GM12878 (cell line): ENCODE results near the gene PPIL6. TPM values are rescaled to one million over a fixed set of nuclear protein-coding genes. Genes with fewer than 3 reads are reported as not detected.

Source experiments
- ATAC-seq: fragments of 200-7000 bp; cut with Tn5 transposase; 3 replicates; pipeline ENCODE4 v1.9.1; 2020; ENCODE audit warnings: mild to moderate bottlenecking, moderate library complexity
- BruUV-seq: library from RNA; stranded (reverse); fragments of 400-500 nt; replicated peaks from 2 replicates; lab custom pipeline; 2021; lab: Mats Ljungman, UMichigan
- CTCF ChIA-PET: fragments of 300-600 bp; sonication (Branson Sonifier 250); formaldehyde crosslinking; extraction: SDS; loops from one replicate; lab custom pipeline; 2021; ENCODE audit warnings: inconsistent platforms; lab: Yijun Ruan, JAX
- POLR2A ChIA-PET: fragments of 350-600 bp; formaldehyde crosslinking; extraction: SDS; loops from one replicate; lab custom pipeline; 2021; ENCODE audit warnings: inconsistent platforms; lab: Charles Lee
- RAD21 ChIA-PET: fragments of 300-600 bp; sonication (Branson Sonifier 250); formaldehyde crosslinking; loops from one replicate; lab custom pipeline; 2023; ENCODE audit warnings: antibody characterized with exemption; ENCODE audit not compliant: unreplicated experiment; lab: Charles Lee
- SMC1A ChIA-PET: fragments of 300-600 bp; sonication (Branson Sonifier 250); formaldehyde crosslinking; loops from one replicate; lab custom pipeline; 2023; ENCODE audit not compliant: unreplicated experiment, uncharacterized antibody; lab: Charles Lee
- DNase-seq: peaks from one replicate; pipeline ENCODE4 v3.0.0-alpha.2; 2011; ENCODE audit warnings: low read depth, low spot score
- FAIRE-seq: peaks from 3 replicates; lab custom pipeline; 2011; peaks lifted over from hg19 to GRCh38; lab: Jason Lieb, UNC
- H2AFZ ChIP-seq: 2 replicates; pipeline ENCODE4 v1.6.0; 2011; ENCODE audit warnings: low read depth, low read length, control low read depth; ENCODE audit not compliant: control insufficient read depth
- H3K27ac ChIP-seq: 2 replicates; pipeline ENCODE4 v1.5.1; 2011; ENCODE audit warnings: control low read depth; ENCODE audit not compliant: control insufficient read depth, insufficient read depth
- H3K27me3 ChIP-seq, 2 experiments: replicated peaks in 1 of 2; 2 replicates each; pipeline versions ENCODE4 v1.6.0 to v1.6.1; 2011; ENCODE audit warnings: low read length in 1 of 2; ENCODE audit not compliant: control insufficient read depth in 2 of 2, insufficient read depth in 2 of 2
- H3K36me3 ChIP-seq, 2 experiments: 2 replicates each; pipeline ENCODE4 v1.5.1; 2011; ENCODE audit warnings: low read length in 1 of 2; ENCODE audit not compliant: control insufficient read depth in 2 of 2, insufficient read depth in 2 of 2
- H3K4me1 ChIP-seq: 2 replicates; pipeline ENCODE4 v1.6.1; 2011; ENCODE audit warnings: mild to moderate bottlenecking, low read length, moderate library complexity, mixed read lengths; ENCODE audit not compliant: control insufficient read depth, insufficient read depth
- H3K4me2 ChIP-seq: 2 replicates; pipeline ENCODE4 v1.6.0; 2011; ENCODE audit warnings: control low read depth; ENCODE audit not compliant: control insufficient read depth, insufficient read depth
- H3K4me3 ChIP-seq: fragments of 200-600 bp; sonication (generic); 2 replicates; pipeline ENCODE4 v1.5.1; 2016
- H3K79me2 ChIP-seq: 2 replicates; pipeline ENCODE4 v1.6.0; 2011; ENCODE audit warnings: low read length; ENCODE audit not compliant: control insufficient read depth, insufficient read depth
- H3K9ac ChIP-seq: 2 replicates; pipeline ENCODE4 v1.8.0; 2011; ENCODE audit warnings: low read length, control low read depth, mixed read lengths; ENCODE audit not compliant: control insufficient read depth, insufficient read depth
- H3K9me3 ChIP-seq: replicated peaks from 3 replicates; pipeline ENCODE4 v1.5.1; 2011; ENCODE audit warnings: mild to moderate bottlenecking, low read length; ENCODE audit not compliant: control insufficient read depth, insufficient read depth
- H4K20me1 ChIP-seq: 2 replicates; pipeline ENCODE4 v1.6.0; 2011; ENCODE audit not compliant: control insufficient read depth, insufficient read depth
- BCL11A ChIP-seq: IDR thresholded peaks from 2 replicates; pipeline ENCODE4 v1.6.1; 2011; ENCODE audit warnings: low read depth, low read length
- E4F1 ChIP-seq: fragments of 450-650 bp; IDR thresholded peaks from 2 replicates; pipeline ENCODE4 v1.6.1; 2018; ENCODE audit warnings: borderline replicate concordance, mild to moderate bottlenecking; ENCODE audit not compliant: partially characterized antibody
- ESRRA ChIP-seq: IDR thresholded peaks from 2 replicates; pipeline ENCODE4 v1.6.1; 2012; ENCODE audit warnings: mild to moderate bottlenecking, low read length, improper control_type of control experiment
- EZH2 ChIP-seq: IDR thresholded peaks from 2 replicates; pipeline ENCODE4 v1.6.1; 2012; ENCODE audit warnings: low read depth, mild to moderate bottlenecking, control low read depth, inconsistent platforms, low read length, borderline replicate concordance; ENCODE audit not compliant: control insufficient read depth
- IKZF2 ChIP-seq, 2 experiments: fragments of 450-650 bp; IDR thresholded peaks; 2 replicates each; pipeline ENCODE4 v1.6.1; 2017; ENCODE audit warnings: mild to moderate bottlenecking in 2 of 2, moderate library complexity in 2 of 2
- MAX ChIP-seq: IDR thresholded peaks from 2 replicates; pipeline ENCODE4 v1.6.1; 2012; ENCODE audit warnings: low read depth, low read length, improper control_type of control experiment
- MEF2A ChIP-seq: IDR thresholded peaks from 2 replicates; pipeline ENCODE4 v1.6.1; 2011; ENCODE audit warnings: low read depth, mild to moderate bottlenecking, low read length, moderate library complexity; ENCODE audit not compliant: insufficient read depth
- MXI1 ChIP-seq: fragments of 150-350 bp; IDR thresholded peaks from 2 replicates; pipeline ENCODE4 v1.6.1; 2011; ENCODE audit warnings: low read depth, mild to moderate bottlenecking, inconsistent platforms, low read length, improper control_type of control experiment
- NR2F1 ChIP-seq: fragments of 450-650 bp; conservative IDR thresholded peaks from 2 replicates; pipeline ENCODE4 v1.6.1; 2017; ENCODE audit warnings: mild to moderate bottlenecking
- PBX3 ChIP-seq: IDR thresholded peaks from 2 replicates; pipeline ENCODE4 v1.6.1; 2011; ENCODE audit warnings: mild to moderate bottlenecking, low read depth, low read length, moderate library complexity; ENCODE audit not compliant: insufficient replicate concordance
- RCOR1 ChIP-seq: conservative IDR thresholded peaks from 2 replicates; pipeline ENCODE4 v1.6.1; 2012; ENCODE audit warnings: low read depth, low read length, improper control_type of control experiment
- SREBF1 ChIP-seq: IDR thresholded peaks from 2 replicates; pipeline ENCODE4 v1.6.1; 2012; ENCODE audit warnings: mild to moderate bottlenecking, low read length
- TAF1 ChIP-seq: IDR thresholded peaks from 2 replicates; pipeline ENCODE4 v1.6.1; 2011; ENCODE audit warnings: mild to moderate bottlenecking, low read depth, low read length, borderline replicate concordance
- WGBS: methylation state at CpG from one replicate; pipeline ENCODE4 v1.1.6; 2016; ENCODE audit warnings: low lambda C conversion rate; ENCODE audit not compliant: insufficient replicate concordance, insufficient coverage; ENCODE audit errors: missing lambda C conversion rate; 5-methylcytosine and 5-hydroxymethylcytosine counted together
- in situ Hi-C: fragments of 300-500 bp; cut with MboI; formaldehyde crosslinking; loops from 9 replicates; pipeline ENCODE4 v1.14.3; 2018; ENCODE audit warnings: mixed read lengths
- intact Hi-C: fragments of 100-400 bp; cut with micrococcal nuclease; formaldehyde crosslinking; loops from one replicate; pipeline ENCODE4 v1.14.2; 2022; ENCODE audit not compliant: unreplicated experiment
- polyA plus RNA-seq, 11 experiments: library from polyadenylated mRNA; depleted of rRNA in 4 of 11; unstranded in 6 of 11; stranded (reverse) in 5 of 11; fragments of >200 nt; fragmentation: Nextera tagmentation in 4 of 11; fragmentation: Illumina TruSeq in 1 of 11; extraction: Ambion mirVana in 4 of 11; extraction: Trizol in 1 of 11; gene quantifications; 1 replicate in 1 of 11; 2 replicates in 10 of 11; pipeline versions ENCODE4 v1.2.1 to v1.2.3, GENCODE V29; 2011 to 2016; ENCODE audit warnings: inconsistent platforms in 2 of 11, missing spikeins in 2 of 11, low read depth in 1 of 11
- total RNA-seq, 4 experiments: library from RNA; depleted of rRNA in 3 of 4; stranded (reverse); fragments of >200 nt in 3 of 4; fragmentation: Illumina TruSeq in 1 of 4; extraction: Trizol in 1 of 4; gene quantifications; 2 replicates each; pipeline versions ENCODE4 v1.2.1 to v1.2.3, GENCODE V29; 2013 to 2021

Gene PPIL6
- total and polyA plus RNA-seq, 10 of the 15 experiments (the other 5 are each of a cell fraction or from before 2014, with no cell fraction given) = 0.01 to 0.26 (median 0.12) TPM; not detected in 5

- TF ChIP-seq EZH2 (no peak), MEF2A (no peak), MAX (no peak)
Observed at GRCh38 chr6:109411034-109411433, 29.4 kb downstream of the PPIL6 start (continued).

- POLR2A ChIA-PET = interaction anchor here (0.6 kb wide), 1 partner anchor 1597 kb away, joined by 3 read pairs; no protein-coding TSS in a partner anchor
- WGBS = 70% methylated on average over 4 of the region's 4 CpGs
- H3K4me2 ChIP-seq = no peak overlapping the region
- RAD21 ChIA-PET = no interaction called here
- no peak overlapping the region for H3K4me3 ChIP-seq
- BruUV-seq = no TSS peak
- no peak overlapping the region for H3K9ac ChIP-seq
- TF ChIP-seq BCL11A = no peak
- TF ChIP-seq MXI1 = no peak
- TF ChIP-seq PBX3 = no peak
- TF ChIP-seq RCOR1 = no peak
- no peak for TF ChIP-seq IKZF2 (IDR thresholded peaks at IDR 0.05)
- no peak for TF ChIP-seq SREBF1
- TF ChIP-seq ESRRA = no peak
- TF ChIP-seq TAF1 = no peak
- TF ChIP-seq NR2F1 = no peak
- no peak for TF ChIP-seq E4F1
- TF ChIP-seq, all 136 proteins: peak for 0
- H3K4me1 ChIP-seq = no peaks in the 10 kb centered on the region
- no peaks in the 10 kb centered on the region for H3K36me3 ChIP-seq
- no peak for ATAC-seq
- no peaks in the 10 kb centered on the region for H4K20me1 ChIP-seq
- in situ Hi-C loops = no loop called here
- no peaks in the 10 kb centered on the region for H3K79me2 ChIP-seq
- intact Hi-C loops = no loop called here
- H3K9me3 ChIP-seq = no peaks in the 10 kb centered on the region
- no peak for FAIRE-seq
- no peak overlapping the region for H2AFZ ChIP-seq
- CTCF ChIA-PET = no interaction called here
- H3K27ac ChIP-seq = no peak overlapping the region
- SMC1A ChIA-PET = no interaction called here
- DNase-seq = no peak
- H3K27me3 ChIP-seq = no peaks in the 10 kb centered on the region; a peak in 1 of 4 replicates
Observed at GRCh38 chr6:109406196-109406595, 34.2 kb downstream of the PPIL6 start.
